Gastrocnemius medialis (tissue), 4 donors: ENCODE data around the gene TFEB. TPM values are rescaled to one million over a fixed set of nuclear protein-coding genes. Genes with fewer than 3 reads are reported as not detected.
"Not testable (repeated sequence)": the region's sequence is repeated elsewhere in the genome, so short reads cannot be mapped to it uniquely, and the experiment has no call there.

Experiments
- ATAC-seq, 2 donors: fragments of 150-250 bp; one replicate each; pipeline ENCODE4 v1.9.1; 2016
- DNase-seq, 2 donors: peaks; one replicate each; pipeline ENCODE4 v3.0.0-alpha.2; 2019
- H3K27ac ChIP-seq, 4 donors: fragments of 200-600 bp; sonication (generic); 1 replicate in 1 of 4; 2 replicates in 3 of 4; pipeline ENCODE4 v1.5.1; 2016 to 2018; ENCODE audit warnings: mild to moderate bottlenecking in 2 of 4, moderate library complexity in 1 of 4
- H3K27me3 ChIP-seq, 3 donors: fragments of 200-600 bp; sonication (generic) in 2 of 3; 1 replicate in 1 of 3; 2 replicates in 2 of 3; pipeline versions ENCODE4 v1.5.1 to v1.6.0; 2016 to 2019; ENCODE audit warnings: mild to moderate bottlenecking in 1 of 3, moderate library complexity in 1 of 3
- H3K36me3 ChIP-seq, 2 donors: fragments of 200-600 bp; sonication (generic) in 1 of 2; one replicate each; pipeline ENCODE4 v1.5.1; 2017 to 2018
- H3K4me1 ChIP-seq, 2 donors: fragments of 200-600 bp; sonication (generic) in 1 of 2; one replicate each; pipeline ENCODE4 v1.5.1; 2016 to 2017; ENCODE audit warnings: mild to moderate bottlenecking in 2 of 2
- H3K4me3 ChIP-seq, 4 donors: fragments of 200-600 bp; sonication (generic) in 3 of 4; 1 replicate in 1 of 4; 2 replicates in 3 of 4; pipeline ENCODE4 v1.5.1; 2016 to 2019; ENCODE audit warnings: mild to moderate bottlenecking in 2 of 4
- H3K9me3 ChIP-seq, 3 donors: fragments of 200-600 bp; sonication (generic) in 2 of 3; 1 replicate in 1 of 3; 2 replicates in 2 of 3; pipeline ENCODE4 v1.5.1; 2016 to 2019
- CTCF ChIP-seq, 5 experiments: fragments of 450-650 bp in 3 of 5; fragments of 200-600 bp in 2 of 5; sonication (generic) in 2 of 5; IDR thresholded peaks in 4 of 5; conservative IDR thresholded peaks in 1 of 5; 1 replicate in 4 of 5; 2 replicates in 1 of 5; pipeline ENCODE4 v1.5.1; 2016 to 2019; ENCODE audit warnings: antibody characterized with exemption in 5 of 5, mild to moderate bottlenecking in 3 of 5, moderate library complexity in 3 of 5
- POLR2A ChIP-seq, 2 donors: fragments of 450-650 bp; IDR thresholded peaks; one replicate each; pipeline ENCODE4 v1.6.1; 2017; ENCODE audit warnings: antibody characterized with exemption in 2 of 2, mild to moderate bottlenecking in 2 of 2, moderate library complexity in 2 of 2
- in situ Hi-C, 4 donors: fragments of 200-750 bp; cut with MboI; loops; one replicate each; pipeline versions ENCODE4 v1.15.0 to v1.8.0; 2017; ENCODE audit warnings: low sequenced_read_pairs in 4 of 4
- intact Hi-C: fragments of 100-400 bp; cut with DNase I; formaldehyde crosslinking; loops from one replicate; pipeline ENCODE4 v1.15.1; 2023; ENCODE audit warnings: low total_unique reads
- total RNA-seq, 4 donors: library from RNA; depleted of rRNA; stranded (reverse); fragments of >200 nt; gene quantifications; one replicate each; pipeline versions ENCODE4 v1.1.0 to v1.2.3, GENCODE V29; 2016

The TFEB gene
- total RNA-seq, 4 donors from 2014 or later = 82.8 to 121 (median 93.3) TPM

- intact Hi-C loops = loop anchor here (10.0 kb wide), 1 partner anchor 406 kb away; no protein-coding TSS in a partner anchor
- in situ Hi-C loops = loop anchor here in 3 of 4 donors (10.0 to 25.0 kb wide), 3 partner anchors 158 to 176 kb away; no protein-coding TSS in a partner anchor
Measured at GRCh38 chr6:41770381-41771057, 35.1 kb upstream of the TFEB start.

GRCh38 chr6:41769376-41769775 lies 34.0 kb upstream of the TFEB start:
- Histone ChIP-seq H3K27me3 (no peaks in the 10 kb centered on the region), H3K27ac (no peak overlapping the region), H3K9me3 (no peaks in the 10 kb centered on the region), H3K4me3 (no peak overlapping the region), H3K4me1 (no peaks in the 10 kb centered on the region), H3K36me3 (peaks cover 0 to 39% of the 10 kb centered on the region in 2 donors)
- TF ChIP-seq POLR2A (IDR thresholded peaks at IDR 0.05) (no peak), CTCF (IDR thresholded peaks at IDR 0.05 in 4 of 5, conservative IDR thresholded peaks at IDR 0.05 in 1 of 5) (no peak)
- ATAC-seq (no peak), DNase-seq (no peak)
- in situ Hi-C loops (loop anchor here in 1 of 4 donors (25.0 kb wide), 1 partner anchor 157 kb away; no protein-coding TSS in a partner anchor), intact Hi-C loops (no loop called here)

More at GRCh38 chr6:41770381-41771057, 35.1 kb upstream of the TFEB start:
- no peaks in the 10 kb centered on the region for H3K9me3 ChIP-seq
- peaks cover 0 to 50% of the 10 kb centered on the region in 2 donors for H3K36me3 ChIP-seq
- H3K27me3 ChIP-seq = no peaks in the 10 kb centered on the region
- no peak overlapping the region for H3K27ac ChIP-seq
- ATAC-seq (no peak), DNase-seq (no peak)
- no peak for TF ChIP-seq POLR2A (IDR thresholded peaks at IDR 0.05)
- TF ChIP-seq CTCF (IDR thresholded peaks at IDR 0.05 in 4 of 5, conservative IDR thresholded peaks at IDR 0.05 in 1 of 5) = no peak
- no peaks in the 10 kb centered on the region for H3K4me1 ChIP-seq
- H3K4me3 ChIP-seq = no peak overlapping the region

GRCh38 chr6:41768545-41769308 lies 33.3 kb upstream of the TFEB start:
- TF ChIP-seq POLR2A (IDR thresholded peaks at IDR 0.05) (no peak), CTCF (IDR thresholded peaks at IDR 0.05 in 4 of 5, conservative IDR thresholded peaks at IDR 0.05 in 1 of 5) (no peak)
- in situ Hi-C loops (loop anchor here in 1 of 4 donors (25.0 kb wide), 1 partner anchor 156 kb away; no protein-coding TSS in a partner anchor), intact Hi-C loops (no loop called here)
- ATAC-seq (no peak), DNase-seq (no peak)
- H3K9me3 ChIP-seq = no peaks in the 10 kb centered on the region
- no peaks in the 10 kb centered on the region for H3K4me1 ChIP-seq
- H3K27me3 ChIP-seq = no peaks in the 10 kb centered on the region
- no peak overlapping the region for H3K4me3 ChIP-seq
- no peak overlapping the region for H3K27ac ChIP-seq
- peaks cover 0 to 32% of the 10 kb centered on the region in 2 donors for H3K36me3 ChIP-seq

GRCh38 chr6:41767112-41767833 lies 31.9 kb upstream of the TFEB start:
- intact Hi-C loops = no loop called here
- H3K27ac ChIP-seq = no peak overlapping the region
- H3K27me3 ChIP-seq = no peaks in the 10 kb centered on the region
- ATAC-seq (no peak), DNase-seq (no peak)
- H3K36me3 ChIP-seq = peaks cover 0 to 24% of the 10 kb centered on the region in 2 donors
- H3K9me3 ChIP-seq = no peaks in the 10 kb centered on the region
- no peak overlapping the region for H3K4me3 ChIP-seq
- H3K4me1 ChIP-seq = no peaks in the 10 kb centered on the region
- in situ Hi-C loops = loop anchor here in 1 of 4 donors (25.0 kb wide), 1 partner anchor 155 kb away; no protein-coding TSS in a partner anchor
- TF ChIP-seq CTCF (IDR thresholded peaks at IDR 0.05 in 4 of 5, conservative IDR thresholded peaks at IDR 0.05 in 1 of 5) (no peak), POLR2A (IDR thresholded peaks at IDR 0.05) (no peak)

- H3K27ac ChIP-seq = not testable (repeated sequence)
Measured at GRCh38 chr6:41766043-41766664, 30.7 kb upstream of the TFEB start.

More at GRCh38 chr6:41766043-41766664, 30.7 kb upstream of the TFEB start:
- H3K36me3 ChIP-seq = peaks cover 0 to 13% of the 10 kb centered on the region in 2 donors
- H3K9me3 ChIP-seq, intact Hi-C loops, ATAC-seq, H3K4me1 ChIP-seq, H3K4me3 ChIP-seq, H3K27me3 ChIP-seq, DNase-seq: not testable (repeated sequence)
- in situ Hi-C loops = loop anchor here in 1 of 4 donors (25.0 kb wide), 1 partner anchor 154 kb away; no protein-coding TSS in a partner anchor
